ENCODE measurements around the gene PCSK5.

The PCSK5 gene

GRCh38 chr9:76216161-76216649 lies 325.7 kb downstream of the PCSK5 start:
- Histone ChIP-seq H3K4me1 (ENCODE audit: low read length) (no peaks in the 10 kb centered on the region), H2AFZ (ENCODE audit: low read length) (no peak overlapping the region), H3K9ac (ENCODE audit: low read length) (no peak overlapping the region), H3K27me3 (replicated peaks; ENCODE audit: insufficient read depth, low read length) (no peaks in the 10 kb centered on the region), H3K9me2 (replicated peaks; ENCODE audit: insufficient read depth, low read length) (no peaks in the 10 kb centered on the region), H3K9me3 (replicated peaks; ENCODE audit: insufficient read depth, low read length) (no peaks in the 10 kb centered on the region), H3K79me2 (ENCODE audit: low read length) (no peaks in the 10 kb centered on the region), H3K4me3 (ENCODE audit: low read length) (no peak overlapping the region), H4K20me1 (ENCODE audit: insufficient read depth, low read length) (no peaks in the 10 kb centered on the region), H3K36me3 (replicated peaks; ENCODE audit: insufficient read depth, low read length) (no peaks in the 10 kb centered on the region), H3K4me2 (ENCODE audit: low read depth, low read length) (no peak overlapping the region), H3K27ac (ENCODE audit: low read length) (no peak overlapping the region), H3F3A (ENCODE audit: insufficient read depth, low read length) (no peaks in the 10 kb centered on the region)
- no peak for TF ChIP-seq EZH2phosphoT487 (IDR thresholded peaks at IDR 0.05; ENCODE audit: low read length)
- TF ChIP-seq EZH2 (optimal IDR thresholded peaks at IDR 0.05; ENCODE audit: low read depth, low read length), result no peak
- no peak for TF ChIP-seq CTCF (IDR thresholded peaks at IDR 0.05; ENCODE audit: low read length)
- DNase-seq, result no peak

DNA sequence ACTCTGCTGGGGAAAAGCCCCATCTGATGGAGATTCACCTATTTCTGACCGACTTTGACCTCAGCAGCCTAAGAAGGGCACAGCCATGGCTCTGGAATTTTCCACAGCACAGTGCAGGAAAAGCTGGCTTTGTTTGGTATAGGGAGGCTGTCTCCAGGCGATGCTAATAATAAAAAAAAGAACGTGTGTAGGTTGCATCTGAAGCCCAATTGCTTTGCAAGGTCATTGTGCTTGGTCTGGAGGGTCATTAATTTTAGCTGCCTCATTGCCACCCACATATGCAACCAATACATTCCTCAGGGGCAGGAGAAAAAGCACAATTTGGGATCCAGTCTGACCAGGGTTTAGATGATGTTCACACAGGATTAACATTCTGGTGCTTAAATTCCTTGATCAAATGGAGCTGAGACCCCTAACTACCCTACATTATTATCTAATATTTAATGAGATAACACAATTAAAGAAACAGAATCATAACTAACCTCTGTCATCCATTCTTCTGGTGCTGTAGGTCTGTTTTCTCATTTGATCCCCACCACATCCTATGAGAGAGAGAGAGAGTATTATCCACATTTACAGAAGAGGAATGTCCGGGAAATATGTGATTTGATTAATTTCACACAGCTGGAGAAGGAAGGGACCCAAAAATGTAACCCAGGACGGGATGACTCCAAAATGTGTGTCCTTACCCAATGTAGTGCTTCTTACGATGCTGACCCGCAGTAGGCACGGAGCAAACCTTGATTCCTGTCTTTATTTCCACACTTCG lies 327.8 kb downstream of the PCSK5 start:
- no peak overlapping the region for H3K9ac ChIP-seq (ENCODE audit: low read length)
- H3K36me3 ChIP-seq (replicated peaks; ENCODE audit: insufficient read depth, low read length), result no peaks in the 10 kb centered on the region
- DNase-seq, result no peak
- no peaks in the 10 kb centered on the region for H3F3A ChIP-seq (ENCODE audit: insufficient read depth, low read length)
- H3K9me2 ChIP-seq (replicated peaks; ENCODE audit: insufficient read depth, low read length), result no peaks in the 10 kb centered on the region
- H3K9me3 ChIP-seq (replicated peaks; ENCODE audit: insufficient read depth, low read length), result no peaks in the 10 kb centered on the region
- no peak overlapping the region for H3K4me2 ChIP-seq (ENCODE audit: low read depth, low read length)
- H4K20me1 ChIP-seq (ENCODE audit: insufficient read depth, low read length), result no peaks in the 10 kb centered on the region
- H2AFZ ChIP-seq (ENCODE audit: low read length), result no peak overlapping the region
- TF ChIP-seq EZH2phosphoT487 (IDR thresholded peaks at IDR 0.05; ENCODE audit: low read length), result no peak
- TF ChIP-seq CTCF (IDR thresholded peaks at IDR 0.05; ENCODE audit: low read length), result no peak
- no peak for TF ChIP-seq EZH2 (optimal IDR thresholded peaks at IDR 0.05; ENCODE audit: low read depth, low read length)
- no peaks in the 10 kb centered on the region for H3K4me1 ChIP-seq (ENCODE audit: low read length)
- H3K4me3 ChIP-seq (ENCODE audit: low read length), result no peak overlapping the region
- H3K27me3 ChIP-seq (replicated peaks; ENCODE audit: insufficient read depth, low read length), result no peaks in the 10 kb centered on the region
- no peaks in the 10 kb centered on the region for H3K79me2 ChIP-seq (ENCODE audit: low read length)
- no peak overlapping the region for H3K27ac ChIP-seq (ENCODE audit: low read length)

DNA sequence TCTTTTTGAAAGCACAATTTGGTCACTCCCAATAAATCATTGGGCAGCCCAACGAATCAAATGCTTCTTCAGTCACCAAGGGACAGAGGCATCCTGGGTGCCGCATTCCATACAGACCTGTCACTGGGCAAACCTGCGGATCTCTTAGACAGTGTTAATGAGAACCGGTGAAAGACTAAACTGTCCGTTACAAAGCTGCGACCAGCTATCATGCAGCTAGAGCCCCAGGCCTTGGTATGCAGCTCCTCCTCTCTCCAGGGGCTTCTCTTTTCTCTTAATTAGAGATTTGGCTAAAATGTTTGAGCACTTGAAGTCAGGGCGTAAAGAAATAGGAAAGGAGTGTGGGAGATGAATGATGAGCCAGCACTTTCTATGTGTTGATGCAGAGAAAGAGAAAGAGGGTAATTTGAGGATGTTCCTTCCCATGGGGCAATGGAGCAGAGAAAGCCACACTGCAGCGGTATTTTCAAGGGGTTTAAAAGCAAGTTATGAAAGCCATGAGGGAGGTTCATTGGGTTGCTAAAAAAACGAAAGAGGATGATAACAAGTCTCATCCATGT lies 328.5 kb downstream of the PCSK5 start:
- Histone ChIP-seq H3K4me1 (ENCODE audit: low read length) (no peaks in the 10 kb centered on the region), H3K36me3 (replicated peaks; ENCODE audit: insufficient read depth, low read length) (no peaks in the 10 kb centered on the region), H2AFZ (ENCODE audit: low read length) (no peak overlapping the region), H3K27me3 (replicated peaks; ENCODE audit: insufficient read depth, low read length) (no peaks in the 10 kb centered on the region), H3K4me3 (ENCODE audit: low read length) (no peak overlapping the region), H3K9ac (ENCODE audit: low read length) (no peak overlapping the region), H3K9me3 (replicated peaks; ENCODE audit: insufficient read depth, low read length) (no peaks in the 10 kb centered on the region), H3K79me2 (ENCODE audit: low read length) (no peaks in the 10 kb centered on the region), H3K4me2 (ENCODE audit: low read depth, low read length) (no peak overlapping the region), H3K9me2 (replicated peaks; ENCODE audit: insufficient read depth, low read length) (no peaks in the 10 kb centered on the region), H4K20me1 (ENCODE audit: insufficient read depth, low read length) (no peaks in the 10 kb centered on the region), H3F3A (ENCODE audit: insufficient read depth, low read length) (no peaks in the 10 kb centered on the region), H3K27ac (ENCODE audit: low read length) (no peak overlapping the region)
- no peak for TF ChIP-seq EZH2 (optimal IDR thresholded peaks at IDR 0.05; ENCODE audit: low read depth, low read length)
- TF ChIP-seq CTCF (IDR thresholded peaks at IDR 0.05; ENCODE audit: low read length), result no peak
- TF ChIP-seq EZH2phosphoT487 (IDR thresholded peaks at IDR 0.05; ENCODE audit: low read length), result no peak
- DNase-seq, result no peak
